ENCODE data around the gene AKR1B1.

AKR1B1 gene

GRCh38 chr7:134407311-134407710, 51.6 kb downstream of the AKR1B1 start:
- DNase-seq = no peak

GRCh38 chr7:134406431-134406830, 52.5 kb downstream of the AKR1B1 start:
- no peak for DNase-seq

GRCh38 chr7:134405299-134405698, 53.6 kb downstream of the AKR1B1 start:
- no peak for DNase-seq

GRCh38 chr7:134403062-134403461, 55.8 kb downstream of the AKR1B1 start:
- DNase-seq = no peak

GRCh38 chr7:134400859-134401258, 58.0 kb downstream of the AKR1B1 start:
- no peak for DNase-seq

GRCh38 chr7:134396031-134396430, 62.9 kb downstream of the AKR1B1 start:
- no peak for DNase-seq

- no peak for DNase-seq
Observed at GRCh38 chr7:134395604-134396003, 63.3 kb downstream of the AKR1B1 start.

- DNase-seq = no peak
Observed at GRCh38 chr7:134394056-134394455, 64.8 kb downstream of the AKR1B1 start.

All from NCI-H1417 (cell line).